Activated CD8-positive, alpha-beta memory T cell treated with anti-CD3 and anti-CD28 coated beads, Interleukin-2, amount 10 ng/mL, durations not matched to agents 7 days and 5 days (primary cell): ENCODE results near the gene SCN3B. TPM values are rescaled to one million over a fixed set of nuclear protein-coding genes. Genes with fewer than 3 reads are reported as not detected.

Experiments used
- ATAC-seq: fragments of 150-1000 bp; cut with Tn5 transposase; one replicate; pipeline ENCODE4 v1.10.0; 2021; ENCODE audit warnings: moderate library complexity
- CTCF ChIA-PET: fragments of 350-600 bp; sonication (Branson Sonifier 250); formaldehyde crosslinking; loops from one replicate; lab custom pipeline; 2021; ENCODE audit warnings: antibody characterized with exemption; lab: Charles Lee
- DNase-seq: peaks from one replicate; pipeline ENCODE4 v3.0.0-alpha.2; 2020
- H3K27ac Mint-ChIP-seq: one replicate; pipeline ENCODE4 v1.8.0; 2021; ENCODE audit warnings: mild to moderate bottlenecking, mixed read lengths
- H3K27me3 Mint-ChIP-seq: one replicate; pipeline ENCODE4 v1.8.0; 2021; ENCODE audit warnings: mixed read lengths
- H3K36me3 Mint-ChIP-seq: one replicate; pipeline ENCODE4 v1.8.0; 2021; ENCODE audit warnings: mild to moderate bottlenecking, mixed read lengths
- H3K4me1 Mint-ChIP-seq: one replicate; pipeline ENCODE4 v1.8.0; 2021; ENCODE audit warnings: mixed read lengths
- H3K4me3 Mint-ChIP-seq: one replicate; pipeline ENCODE4 v1.8.0; 2021; ENCODE audit warnings: mild to moderate bottlenecking, moderate library complexity, mixed read lengths
- H3K9me3 Mint-ChIP-seq: one replicate; pipeline ENCODE4 v1.8.0; 2022; ENCODE audit warnings: low read depth, mixed read lengths
- total RNA-seq, 2 experiments: library from RNA; stranded (reverse); gene quantifications; one replicate each; pipeline ENCODE4 v1.2.3, GENCODE V29; 2021

The SCN3B gene
- total RNA-seq, 2 experiments from 2014 or later: not detected

- Mint-ChIP-seq H3K4me1 (peaks cover 2% of the 10 kb centered on the region), H3K9me3 (no peaks in the 10 kb centered on the region), H3K36me3 (no peaks in the 10 kb centered on the region), H3K27me3 (peaks cover 18% of the 10 kb centered on the region), H3K27ac (no peak overlapping the region), H3K4me3 (no peak overlapping the region)
- CTCF ChIA-PET: interaction anchor here (9.7 kb wide), 1 partner anchor 62 kb away, joined by 119 read pairs; no protein-coding TSS in a partner anchor
- ATAC-seq: no peak
- no peak for DNase-seq
These were observed 9.0 kb downstream of the SCN3B start for GRCh38 chr11:123645286-123645975.

- no peak overlapping the region for H3K4me3 Mint-ChIP-seq
- no peak overlapping the region for H3K27ac Mint-ChIP-seq
- H3K27me3 Mint-ChIP-seq: peaks cover 17% of the 10 kb centered on the region
- peaks cover 2% of the 10 kb centered on the region for H3K4me1 Mint-ChIP-seq
- no peaks in the 10 kb centered on the region for H3K36me3 Mint-ChIP-seq
- CTCF ChIA-PET: interaction anchor here (9.7 kb wide), 1 partner anchor 65 kb away, joined by 119 read pairs; no protein-coding TSS in a partner anchor
- ATAC-seq: no peak
- DNase-seq: no peak
- H3K9me3 Mint-ChIP-seq: no peaks in the 10 kb centered on the region
These were observed 12.0 kb downstream of the SCN3B start for GRCh38 chr11:123642435-123642834.

- peaks cover 2% of the 10 kb centered on the region for H3K4me1 Mint-ChIP-seq
- no peaks in the 10 kb centered on the region for H3K36me3 Mint-ChIP-seq
- H3K4me3 Mint-ChIP-seq: no peak overlapping the region
- no peak overlapping the region for H3K27ac Mint-ChIP-seq
- no peaks in the 10 kb centered on the region for H3K9me3 Mint-ChIP-seq
- CTCF ChIA-PET: interaction anchor here (9.7 kb wide), 1 partner anchor 66 kb away, joined by 119 read pairs; no protein-coding TSS in a partner anchor
- DNase-seq (no peak), ATAC-seq (no peak)
- peaks cover 14% of the 10 kb centered on the region for H3K27me3 Mint-ChIP-seq
These were observed 13.0 kb downstream of the SCN3B start for GRCh38 chr11:123641495-123641840.

GRCh38 chr11:123640677-123641494 lies 13.5 kb downstream of the SCN3B start:
- Mint-ChIP-seq H3K27me3 (peaks cover 12% of the 10 kb centered on the region), H3K27ac (no peak overlapping the region), H3K4me3 (no peak overlapping the region), H3K4me1 (peaks cover 2% of the 10 kb centered on the region), H3K36me3 (no peaks in the 10 kb centered on the region), H3K9me3 (no peaks in the 10 kb centered on the region)
- CTCF ChIA-PET: interaction anchor here (0.7 to 9.7 kb wide), 5 partner anchors 13 to 67 kb away, joined by 3 to 119 read pairs (median 5); partner anchors contain the start of gene SCN3B
- ATAC-seq: peak; percentile 91
- peak; percentile 60 for DNase-seq

GRCh38 chr11:123640029-123640428 lies 14.4 kb downstream of the SCN3B start:
- no peak overlapping the region for H3K27ac Mint-ChIP-seq
- DNase-seq (no peak), ATAC-seq (no peak)

GRCh38 chr11:123630126-123630608 lies 24.3 kb downstream of the SCN3B start:
- CTCF ChIA-PET: interaction anchor here (1.2 kb wide), 1 partner anchor 81 kb away, joined by 5 read pairs; no protein-coding TSS in a partner anchor
- Mint-ChIP-seq H3K27me3 (peaks cover 17% of the 10 kb centered on the region), H3K4me1 (no peaks in the 10 kb centered on the region), H3K9me3 (no peaks in the 10 kb centered on the region), H3K4me3 (no peak overlapping the region), H3K27ac (no peak overlapping the region), H3K36me3 (peaks cover 5% of the 10 kb centered on the region)
- no peak for DNase-seq
- no peak for ATAC-seq

More at GRCh38 chr11:123640029-123640428, 14.4 kb downstream of the SCN3B start:
- CTCF ChIA-PET: interaction anchor here (0.9 to 9.7 kb wide), 4 partner anchors 14 to 68 kb away, joined by 3 to 119 read pairs (median 5); partner anchors contain the start of gene SCN3B
- Mint-ChIP-seq H3K36me3 (no peaks in the 10 kb centered on the region), H3K4me1 (peaks cover 2% of the 10 kb centered on the region), H3K27me3 (peaks cover 14% of the 10 kb centered on the region), H3K9me3 (no peaks in the 10 kb centered on the region), H3K4me3 (no peak overlapping the region)

GRCh38 chr11:123628936-123629683 lies 25.3 kb downstream of the SCN3B start:
- no peak for ATAC-seq
- Mint-ChIP-seq H3K9me3 (no peaks in the 10 kb centered on the region), H3K4me3 (no peak overlapping the region), H3K27me3 (peaks cover 11% of the 10 kb centered on the region), H3K36me3 (peaks cover 8% of the 10 kb centered on the region), H3K27ac (no peak overlapping the region), H3K4me1 (no peaks in the 10 kb centered on the region)
- no peak for DNase-seq
- CTCF ChIA-PET: no interaction called here

- H3K9me3 Mint-ChIP-seq: no peaks in the 10 kb centered on the region
- no peak for ATAC-seq
- H3K27ac Mint-ChIP-seq: no peak overlapping the region
- no peaks in the 10 kb centered on the region for H3K4me1 Mint-ChIP-seq
- no peak for DNase-seq
- H3K4me3 Mint-ChIP-seq: no peak overlapping the region
- CTCF ChIA-PET: interaction anchor here (0.9 to 1.5 kb wide), 2 partner anchors 14 to 45 kb away, joined by 3 to 4 read pairs; no protein-coding TSS in a partner anchor
- H3K27me3 Mint-ChIP-seq: no peaks in the 10 kb centered on the region
- peaks cover 28% of the 10 kb centered on the region for H3K36me3 Mint-ChIP-seq
These were observed 29.4 kb downstream of the SCN3B start for GRCh38 chr11:123624974-123625373.

GRCh38 chr11:123622576-123622975 lies 31.8 kb downstream of the SCN3B start:
- no peak for DNase-seq
- Mint-ChIP-seq H3K27me3 (no peaks in the 10 kb centered on the region), H3K4me1 (no peaks in the 10 kb centered on the region), H3K9me3 (no peaks in the 10 kb centered on the region), H3K27ac (no peak overlapping the region), H3K4me3 (no peak overlapping the region), H3K36me3 (peaks cover 48% of the 10 kb centered on the region)
- CTCF ChIA-PET: interaction anchor here (1.3 kb wide), 1 partner anchor 42 kb away, joined by 3 read pairs; no protein-coding TSS in a partner anchor
- ATAC-seq: no peak

- Mint-ChIP-seq H3K36me3 (peaks cover 64% of the 10 kb centered on the region), H3K4me1 (no peaks in the 10 kb centered on the region), H3K9me3 (no peaks in the 10 kb centered on the region), H3K27ac (no peak overlapping the region), H3K27me3 (no peaks in the 10 kb centered on the region), H3K4me3 (no peak overlapping the region)
- DNase-seq: no peak
- no peak for ATAC-seq
- CTCF ChIA-PET: interaction anchor here (1.5 kb wide), 1 partner anchor 92 kb away, joined by 3 read pairs; no protein-coding TSS in a partner anchor
These were observed 37.8 kb downstream of the SCN3B start for GRCh38 chr11:123616505-123617198.

- no peaks in the 10 kb centered on the region for H3K4me1 Mint-ChIP-seq
- DNase-seq (no peak), ATAC-seq (no peak)
- peaks cover 50% of the 10 kb centered on the region for H3K36me3 Mint-ChIP-seq
- H3K27me3 Mint-ChIP-seq: no peaks in the 10 kb centered on the region
- CTCF ChIA-PET: no interaction called here
- H3K9me3 Mint-ChIP-seq: no peaks in the 10 kb centered on the region
- no peak overlapping the region for H3K27ac Mint-ChIP-seq
- no peak overlapping the region for H3K4me3 Mint-ChIP-seq
These were observed 42.7 kb downstream of the SCN3B start for GRCh38 chr11:123611698-123612097.

- no peak for ATAC-seq
- peaks cover 52% of the 10 kb centered on the region for H3K36me3 Mint-ChIP-seq
- no peaks in the 10 kb centered on the region for H3K4me1 Mint-ChIP-seq
- no peak for DNase-seq
- CTCF ChIA-PET: no interaction called here
- H3K27me3 Mint-ChIP-seq: no peaks in the 10 kb centered on the region
- no peak overlapping the region for H3K4me3 Mint-ChIP-seq
- no peak overlapping the region for H3K27ac Mint-ChIP-seq
- H3K9me3 Mint-ChIP-seq: no peaks in the 10 kb centered on the region
These were observed 45.5 kb downstream of the SCN3B start for GRCh38 chr11:123608945-123609344.
